Measurements from ENCODE around the gene MTAP.

DNA sequence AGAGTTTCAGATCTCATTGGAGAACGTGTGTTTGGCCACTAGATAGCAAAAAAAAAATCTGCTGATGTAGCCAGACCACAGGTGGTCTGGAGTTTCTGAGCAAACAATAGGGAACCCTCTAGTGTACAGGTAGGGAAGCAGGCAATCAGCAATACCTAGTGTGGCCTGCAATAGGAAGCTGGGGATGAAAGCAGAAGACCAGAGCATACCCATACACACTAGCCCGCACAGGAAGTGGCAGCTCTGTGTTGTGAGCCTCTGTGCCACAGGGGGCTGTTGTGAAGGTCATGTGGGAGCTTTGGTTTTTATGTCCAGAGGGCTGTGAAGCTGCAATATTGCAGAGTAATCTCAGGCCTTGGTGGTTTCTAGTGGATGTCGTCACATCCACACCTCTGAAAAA, 81.2 kb downstream of the MTAP start:
- no peak for TF ChIP-seq POLR2A (IDR thresholded peaks at IDR 0.05)
- TF ChIP-seq, protein P1, sequence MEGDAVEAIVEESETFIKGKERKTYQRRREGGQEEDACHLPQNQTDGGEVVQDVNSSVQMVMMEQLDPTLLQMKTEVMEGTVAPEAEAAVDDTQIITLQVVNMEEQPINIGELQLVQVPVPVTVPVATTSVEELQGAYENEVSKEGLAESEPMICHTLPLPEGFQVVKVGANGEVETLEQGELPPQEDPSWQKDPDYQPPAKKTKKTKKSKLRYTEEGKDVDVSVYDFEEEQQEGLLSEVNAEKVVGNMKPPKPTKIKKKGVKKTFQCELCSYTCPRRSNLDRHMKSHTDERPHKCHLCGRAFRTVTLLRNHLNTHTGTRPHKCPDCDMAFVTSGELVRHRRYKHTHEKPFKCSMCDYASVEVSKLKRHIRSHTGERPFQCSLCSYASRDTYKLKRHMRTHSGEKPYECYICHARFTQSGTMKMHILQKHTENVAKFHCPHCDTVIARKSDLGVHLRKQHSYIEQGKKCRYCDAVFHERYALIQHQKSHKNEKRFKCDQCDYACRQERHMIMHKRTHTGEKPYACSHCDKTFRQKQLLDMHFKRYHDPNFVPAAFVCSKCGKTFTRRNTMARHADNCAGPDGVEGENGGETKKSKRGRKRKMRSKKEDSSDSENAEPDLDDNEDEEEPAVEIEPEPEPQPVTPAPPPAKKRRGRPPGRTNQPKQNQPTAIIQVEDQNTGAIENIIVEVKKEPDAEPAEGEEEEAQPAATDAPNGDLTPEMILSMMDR (IDR thresholded peaks at IDR 0.05), result no peak

Data from body of pancreas (tissue), 4 donors.